T-helper 1 cell treated with Interleukin-12 subunit alpha and Interleukin-12 subunit beta and Interleukin-4 antibody, amounts not matched to agents 30 ng/mL and 1 ng/mL, for 36 hours (primary cell): Measurements from ENCODE around the gene IVD. TPM values are rescaled to one million over a fixed set of nuclear protein-coding genes. Genes with fewer than 3 reads are reported as not detected.

ENCODE experiments used
- intact Hi-C: fragments of 100-400 bp; cut with micrococcal nuclease; formaldehyde crosslinking; loops from one replicate; pipeline ENCODE4 v1.15.1; 2024
- total RNA-seq: library from RNA; stranded (reverse); gene quantifications from 2 replicates; pipeline ENCODE4 v1.2.3, GENCODE V29; 2022

The IVD gene
- total RNA-seq, 1 donor from 2014 or later = 39.0 TPM

DNA sequence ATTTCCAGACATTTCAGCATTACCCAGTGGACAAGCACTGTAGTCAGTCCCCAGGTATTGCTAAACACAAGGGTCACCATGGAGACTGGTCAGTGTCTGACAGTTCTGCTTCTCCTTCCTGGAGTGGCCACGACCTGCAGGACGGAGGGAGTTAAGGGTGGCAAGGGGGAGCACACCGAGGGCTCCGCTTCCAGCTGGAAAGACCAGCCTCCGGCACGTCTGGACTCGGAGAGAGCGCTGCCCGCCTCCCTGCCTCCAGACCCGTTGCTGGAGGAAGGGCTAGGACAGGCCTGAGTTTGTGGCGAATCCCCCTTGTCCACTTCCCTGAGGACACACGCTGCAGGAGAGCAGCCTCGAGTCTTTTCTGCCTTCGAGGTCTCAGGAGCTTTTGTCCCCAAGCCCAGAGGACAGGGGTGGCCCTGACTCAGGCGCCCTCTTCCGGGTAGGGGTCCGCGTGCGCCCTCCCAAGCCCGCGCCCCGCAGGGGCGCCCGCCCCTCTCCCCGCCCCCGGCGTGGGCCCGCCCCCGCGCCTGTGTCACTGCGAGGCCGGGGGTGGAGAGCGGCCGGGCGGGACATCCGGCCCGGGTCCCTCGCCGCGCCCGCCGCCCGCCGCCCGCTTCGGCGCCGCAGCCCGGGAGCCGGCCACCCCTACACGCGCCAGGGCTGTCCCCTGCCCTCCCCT, 65.0 kb downstream of the IVD start, which contains the start of gene CHST14:
Gene CHST14 (plus strand): TSS at position 562 of the 682 bp plus-strand sequence. CDS start 230 bp downstream, outside the sequence.
- intact Hi-C loops = loop anchor here (1.0 to 2.0 kb wide), 4 partner anchors 16 to 94 kb away; partner anchors contain the start of gene CCDC32

Other genes with a start within 250 kb of the IVD start
- gene BUB1B, start 244.7 kb upstream of the IVD start, total RNA-seq = 49.9 and 54.8 TPM in 2 replicates
- 0.22 and 0.37 TPM in 2 replicates for gene PAK6, start 166.7 kb upstream of the IVD start, total RNA-seq
- not detected in 2 replicates for gene ANKRD63, start 122.7 kb upstream of the IVD start, total RNA-seq
- 178 TPM in 2 replicates for gene PLCB2, start 97.9 kb upstream of the IVD start, total RNA-seq
- 11.6 and 12.0 TPM in 2 replicates for gene INAFM2, start 82.1 kb upstream of the IVD start, total RNA-seq
- 0.39 and 0.66 TPM in 2 replicates for gene CCDC9B, start 64.9 kb upstream of the IVD start, total RNA-seq
- gene PHGR1, start 54.8 kb upstream of the IVD start, total RNA-seq = not detected in 2 replicates
- 0.22 and 1.0 TPM in 2 replicates for gene DISP2, start 47.6 kb upstream of the IVD start, total RNA-seq
- gene KNSTRN, start 23.1 kb upstream of the IVD start, total RNA-seq = 38.0 and 42.7 TPM in 2 replicates
- gene BAHD1, start 35.2 kb downstream of the IVD start, total RNA-seq = 25.4 and 27.3 TPM in 2 replicates
- 11.5 and 12.2 TPM in 2 replicates for gene CHST14, start 65.2 kb downstream of the IVD start, total RNA-seq
- gene CCDC32, start 159.2 kb downstream of the IVD start, total RNA-seq = 34.9 and 37.1 TPM in 2 replicates
- gene RPUSD2, start 163.5 kb downstream of the IVD start, total RNA-seq = 11.8 and 13.0 TPM in 2 replicates
- gene KNL1, start 188.5 kb downstream of the IVD start, total RNA-seq = 36.6 and 43.4 TPM in 2 replicates